Glomerular endothelial cell (primary cell): Measurements from ENCODE around the gene LARGE1. TPM values are rescaled to one million over a fixed set of nuclear protein-coding genes. Genes with fewer than 3 reads are reported as not detected.

ENCODE experiments used
- DNase-seq: peaks from one replicate; pipeline ENCODE4 v3.0.0-alpha.2; 2011; ENCODE audit warnings: low read depth, low spot score; ENCODE audit errors: extremely low read depth
- total RNA-seq: library from RNA; depleted of rRNA; stranded (reverse); fragments of >200 nt; gene quantifications from 2 replicates; pipeline ENCODE4 v1.2.3, GENCODE V29; 2015

The LARGE1 gene
- total RNA-seq, 1 donor from 2014 or later, result 18.2 TPM

DNA sequence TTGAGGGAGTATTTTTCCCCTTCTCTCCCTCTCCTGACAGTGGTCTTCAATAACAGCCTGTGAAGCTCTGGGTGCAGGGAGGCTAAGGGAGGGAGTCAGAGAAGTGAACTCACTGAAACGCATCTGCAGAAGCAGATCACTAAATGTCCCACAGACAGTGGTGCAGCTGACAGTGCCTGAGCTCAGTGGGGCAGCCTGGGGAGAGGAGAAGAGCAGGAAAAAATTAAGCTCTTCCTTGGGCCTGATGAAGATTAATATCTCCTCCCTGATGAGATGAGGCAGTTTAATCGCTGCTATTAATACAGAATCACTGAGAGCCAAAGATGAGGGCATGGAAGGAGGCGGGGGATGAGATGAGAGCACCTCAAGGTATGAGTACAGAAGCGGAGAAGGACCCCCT is 180.8 kb downstream of the LARGE1 start:
- DNase-seq, result no peak

DNA sequence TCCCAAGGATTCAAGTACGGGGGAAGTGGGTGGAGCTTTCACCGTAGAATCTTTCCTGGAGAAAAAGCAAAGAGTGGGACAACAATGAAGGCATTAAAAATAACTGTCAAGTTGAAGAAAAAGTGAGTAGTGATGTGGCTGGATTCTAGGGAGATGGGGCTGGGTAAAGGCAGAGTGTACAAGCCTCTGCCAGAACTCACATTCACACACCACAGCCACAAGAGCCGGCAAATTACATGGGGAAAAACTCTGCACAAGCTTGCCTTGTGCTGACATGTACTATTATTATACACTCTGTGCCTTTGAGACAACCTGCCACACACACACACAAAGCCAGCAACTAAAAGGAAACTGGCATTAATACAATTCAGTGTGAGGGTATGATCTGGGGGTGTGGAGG is 182.6 kb downstream of the LARGE1 start:
- no peak for DNase-seq

DNA sequence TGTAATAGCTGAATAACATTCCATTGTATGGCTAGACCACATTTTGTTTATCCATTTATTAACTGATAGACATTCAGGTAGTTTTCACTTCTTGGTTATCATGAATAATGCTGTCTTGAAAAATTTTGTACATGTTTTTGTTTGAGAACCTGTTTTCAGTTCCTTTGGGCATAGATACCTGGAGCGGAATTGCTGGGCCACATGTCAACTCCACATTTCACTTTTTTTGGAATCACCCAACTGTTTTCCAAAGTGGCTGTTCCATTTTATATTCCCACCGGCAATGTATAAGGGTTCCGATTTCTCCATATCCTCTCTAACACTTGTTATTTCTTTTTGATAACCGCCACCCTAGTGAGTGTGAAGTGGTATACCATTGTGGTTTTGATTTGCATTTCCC is 184.3 kb downstream of the LARGE1 start:
- DNase-seq, result no peak

- no peak for DNase-seq
Observed at GRCh38 chr22:33728847-33729246, 191.4 kb downstream of the LARGE1 start.

- no peak for DNase-seq
Observed at GRCh38 chr22:33726294-33726734, 194.0 kb downstream of the LARGE1 start.

- no peak for DNase-seq
Observed at GRCh38 chr22:33723915-33724314, 196.4 kb downstream of the LARGE1 start.

- no peak for DNase-seq
Observed at GRCh38 chr22:33722816-33723215, 197.5 kb downstream of the LARGE1 start.

DNA sequence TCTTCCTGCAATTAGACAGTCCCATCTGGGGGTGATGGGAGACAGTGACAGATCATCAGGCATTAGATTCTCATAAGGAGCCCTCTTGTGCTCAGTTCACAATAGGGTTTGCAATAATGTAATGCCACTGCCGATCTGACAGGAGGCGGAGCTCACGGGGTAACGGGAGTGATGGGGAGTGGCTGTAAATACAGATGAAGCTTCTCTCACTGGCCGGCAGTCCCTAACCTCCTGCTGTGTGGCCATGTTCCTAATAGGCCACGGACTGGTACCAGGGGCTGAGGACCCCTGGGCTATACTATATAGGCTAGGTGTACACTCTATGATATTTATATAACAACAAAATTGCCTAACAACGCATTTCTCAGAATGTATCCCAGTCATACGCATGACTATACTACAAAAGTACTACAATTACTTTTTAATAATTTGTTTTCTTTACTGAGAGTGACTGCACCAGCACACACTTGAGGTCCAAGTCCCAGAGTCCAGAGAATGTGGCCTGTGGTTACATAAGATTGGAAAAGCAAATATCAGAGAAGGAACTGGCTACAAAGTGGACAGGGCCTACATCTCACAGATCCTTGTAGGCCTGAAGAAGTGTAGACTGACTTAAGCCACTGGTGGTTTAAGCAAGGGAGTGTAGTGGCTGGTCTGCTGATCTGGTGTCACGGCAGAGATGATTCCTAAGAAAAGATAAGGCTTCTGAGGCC is 200.0 kb downstream of the LARGE1 start:
- no peak for DNase-seq

DNA sequence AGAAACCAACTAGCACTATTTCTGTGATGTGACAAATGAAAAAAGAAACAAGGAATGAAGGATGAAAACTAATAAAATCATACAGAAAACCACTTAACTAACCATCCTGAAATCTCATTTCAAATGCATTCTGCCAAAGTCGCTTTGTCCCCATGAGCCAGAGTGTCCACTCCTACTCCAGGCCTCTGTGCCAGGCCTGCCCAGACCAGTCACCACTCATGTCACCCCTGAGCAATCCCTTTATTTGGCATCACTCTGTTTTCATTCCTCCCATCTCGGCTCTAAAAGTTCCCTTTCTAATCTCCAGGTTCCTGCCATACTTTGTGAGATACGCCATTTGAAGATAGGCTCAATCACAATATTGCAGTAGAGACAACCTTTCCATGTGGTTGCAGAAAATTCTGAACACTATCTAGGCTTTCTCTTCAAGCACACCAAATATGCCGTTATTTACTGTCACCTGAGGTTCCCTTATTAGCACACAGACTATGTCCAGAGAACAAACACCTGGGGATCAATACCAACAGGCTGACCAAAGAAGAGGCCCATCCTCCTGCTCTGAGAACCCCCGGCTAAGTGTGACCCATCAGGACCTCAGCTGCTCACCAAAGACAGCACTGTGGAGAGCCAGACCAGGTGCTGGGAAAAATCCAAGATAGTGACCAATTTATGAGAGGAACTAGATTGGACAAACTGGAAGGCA is 202.4 kb downstream of the LARGE1 start:
- DNase-seq, result no peak

GRCh38 chr22:33715237-33715985 is 204.9 kb downstream of the LARGE1 start:
- DNase-seq, result no peak

DNA sequence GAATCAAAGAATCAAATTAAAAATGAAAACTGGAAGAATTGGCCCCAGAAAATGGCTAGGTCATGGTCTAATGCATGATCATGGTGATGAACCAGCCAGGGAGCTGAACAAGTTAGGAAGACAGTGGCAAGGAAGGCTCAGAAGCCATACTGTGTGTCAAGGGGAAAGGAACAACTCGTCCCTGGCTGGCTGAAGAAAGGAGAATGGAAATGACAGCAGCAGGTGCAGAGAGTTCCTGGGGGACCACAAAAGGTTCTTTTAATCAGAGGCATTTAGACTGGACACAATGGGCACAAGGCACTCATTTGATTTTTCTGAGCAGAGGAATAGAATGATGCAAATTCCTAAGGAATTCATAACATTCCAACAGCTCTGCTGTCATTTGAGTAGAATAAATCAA is 209.9 kb downstream of the LARGE1 start:
- DNase-seq, result no peak

DNA sequence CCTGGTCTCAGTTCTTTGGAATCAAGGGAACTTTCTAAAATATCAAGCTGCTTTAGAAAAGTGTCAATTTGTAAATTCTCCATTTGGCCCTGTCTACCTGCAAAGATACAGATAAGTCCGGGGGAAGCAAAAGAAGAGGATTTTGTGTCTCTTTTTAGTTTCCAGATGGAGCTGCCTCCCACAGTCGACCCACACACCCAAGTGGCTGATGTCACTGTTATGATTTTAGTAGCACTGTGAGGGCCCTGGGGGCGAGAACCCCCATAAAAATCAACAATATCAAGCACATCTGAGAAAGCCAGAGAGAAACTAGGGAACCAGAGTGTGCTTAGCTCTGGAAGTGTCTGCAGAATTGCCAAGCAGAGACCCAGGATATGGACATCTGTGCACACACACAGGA is 212.7 kb downstream of the LARGE1 start:
- no peak for DNase-seq

DNA sequence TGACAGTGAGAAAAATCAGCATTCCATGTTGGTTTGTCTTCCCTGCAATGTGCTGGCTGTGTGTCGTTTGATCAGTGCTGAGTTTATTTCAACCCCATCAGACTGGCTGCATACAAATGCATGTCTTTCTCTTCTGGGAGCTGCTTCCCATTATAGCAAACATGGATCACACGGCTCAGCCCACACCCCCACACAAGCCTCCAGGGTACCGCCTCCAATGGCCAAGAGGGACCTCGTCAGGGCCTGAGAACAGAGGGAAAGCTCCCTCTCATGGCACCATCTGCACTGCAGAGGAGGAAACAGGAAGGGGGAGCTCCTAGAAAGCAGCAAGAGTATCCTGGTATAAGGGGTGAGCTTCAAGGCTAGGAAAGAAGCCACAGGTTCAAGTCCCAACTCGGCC is 214.2 kb downstream of the LARGE1 start:
- no peak for DNase-seq

DNA sequence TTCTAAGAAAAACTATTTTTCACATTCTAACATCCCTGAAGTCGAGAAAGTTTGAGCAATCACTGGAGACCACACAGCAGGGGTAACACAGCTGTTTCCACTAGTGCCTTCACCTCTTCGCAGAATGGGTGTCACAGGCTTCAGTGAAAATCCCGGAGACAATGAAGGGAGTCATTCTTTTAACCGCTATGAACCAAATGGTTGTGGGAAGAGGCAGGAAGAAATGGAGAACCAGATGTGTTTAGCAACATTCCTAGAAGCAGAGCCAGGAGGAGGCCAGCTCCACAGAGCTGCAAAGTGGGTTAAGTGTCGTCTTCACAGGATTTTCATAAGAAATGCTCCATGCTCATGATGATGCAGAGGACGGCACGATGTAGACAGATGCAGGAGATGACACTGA is 221.1 kb downstream of the LARGE1 start:
- no peak for DNase-seq

- DNase-seq, result no peak
Observed at GRCh38 chr22:33697640-33698039, 222.6 kb downstream of the LARGE1 start.

GRCh38 chr22:33691057-33691630 is 229.1 kb downstream of the LARGE1 start:
- no peak for DNase-seq

GRCh38 chr22:33688903-33689302 is 231.4 kb downstream of the LARGE1 start:
- DNase-seq, result no peak

DNA sequence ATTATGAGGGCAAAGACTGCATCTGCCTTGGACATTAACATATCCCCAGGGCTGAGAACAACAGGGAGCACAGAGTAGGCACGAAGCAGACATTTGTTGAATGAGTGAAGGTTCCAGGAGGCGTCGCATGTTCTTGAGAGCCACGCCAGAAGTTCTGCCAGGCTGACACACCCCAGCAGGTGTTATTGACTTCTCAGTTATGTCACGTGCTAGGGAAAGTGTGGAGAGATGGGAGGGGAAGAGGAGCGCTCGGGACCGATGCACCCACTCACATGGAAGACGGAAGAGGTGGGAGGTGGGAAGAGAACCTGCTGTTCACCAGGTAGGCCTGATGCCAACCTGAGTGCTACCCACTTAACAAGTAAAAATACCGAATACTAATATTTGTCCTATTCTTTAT is 232.8 kb downstream of the LARGE1 start:
- DNase-seq, result no peak

- DNase-seq, result no peak
Observed at GRCh38 chr22:33684087-33684486, 236.2 kb downstream of the LARGE1 start.

GRCh38 chr22:33682927-33683326 is 237.3 kb downstream of the LARGE1 start:
- no peak for DNase-seq

GRCh38 chr22:33680632-33681031 is 239.6 kb downstream of the LARGE1 start:
- no peak for DNase-seq
